Measurements from ENCODE around the gene CSF2RB.

- TF ChIP-seq FOSL1 (CRISPR knock-in tag; IDR thresholded peaks at IDR 0.05; ENCODE audit: borderline replicate concordance) (no peak), TAF1 (CRISPR knock-in tag; IDR thresholded peaks at IDR 0.05) (no peak), HCFC1 (IDR thresholded peaks at IDR 0.05; ENCODE audit: low read depth, low read length) (no peak), ZNF121 (CRISPR knock-in tag; IDR thresholded peaks at IDR 0.05) (no peak), CBX1 (IDR thresholded peaks at IDR 0.05; ENCODE audit: low read depth) (no peak), ZZZ3 (CRISPR knock-in tag; IDR thresholded peaks at IDR 0.05; ENCODE audit: borderline replicate concordance) (no peak), HNRNPLL (IDR thresholded peaks at IDR 0.05; ENCODE audit: low read depth, low read length, poor library complexity, severe bottlenecking) (no peak)
Measured at GRCh38 chr22:36902143-36902926, 11.1 kb upstream of the CSF2RB start.

All from HepG2 (cell line).